ENCODE measurements around the gene CR2.
"Not testable (repeated sequence)": the region's sequence is repeated elsewhere in the genome, so short reads cannot be mapped to it uniquely, and the experiment has no call there.

DNA sequence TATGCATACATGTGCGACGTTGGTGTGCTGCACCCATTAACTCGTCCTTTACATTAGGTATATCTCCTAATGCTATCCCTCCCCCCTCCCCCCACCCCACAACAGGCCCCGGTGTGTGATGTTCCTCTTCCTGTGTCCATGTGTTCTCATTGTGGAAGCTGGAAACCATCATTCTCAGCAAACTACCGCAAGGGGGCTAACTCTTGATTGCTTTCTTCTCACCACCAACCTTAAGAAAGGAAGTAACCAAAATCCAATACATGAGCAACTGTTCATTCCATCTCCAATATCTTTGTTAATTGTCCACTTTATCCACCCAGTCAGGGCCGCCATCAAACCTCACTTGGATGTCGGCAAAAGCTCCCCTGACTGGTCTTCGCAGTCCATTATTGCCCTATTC lies 41.2 kb downstream of the CR2 start:
- TF ChIP-seq, protein P1, sequence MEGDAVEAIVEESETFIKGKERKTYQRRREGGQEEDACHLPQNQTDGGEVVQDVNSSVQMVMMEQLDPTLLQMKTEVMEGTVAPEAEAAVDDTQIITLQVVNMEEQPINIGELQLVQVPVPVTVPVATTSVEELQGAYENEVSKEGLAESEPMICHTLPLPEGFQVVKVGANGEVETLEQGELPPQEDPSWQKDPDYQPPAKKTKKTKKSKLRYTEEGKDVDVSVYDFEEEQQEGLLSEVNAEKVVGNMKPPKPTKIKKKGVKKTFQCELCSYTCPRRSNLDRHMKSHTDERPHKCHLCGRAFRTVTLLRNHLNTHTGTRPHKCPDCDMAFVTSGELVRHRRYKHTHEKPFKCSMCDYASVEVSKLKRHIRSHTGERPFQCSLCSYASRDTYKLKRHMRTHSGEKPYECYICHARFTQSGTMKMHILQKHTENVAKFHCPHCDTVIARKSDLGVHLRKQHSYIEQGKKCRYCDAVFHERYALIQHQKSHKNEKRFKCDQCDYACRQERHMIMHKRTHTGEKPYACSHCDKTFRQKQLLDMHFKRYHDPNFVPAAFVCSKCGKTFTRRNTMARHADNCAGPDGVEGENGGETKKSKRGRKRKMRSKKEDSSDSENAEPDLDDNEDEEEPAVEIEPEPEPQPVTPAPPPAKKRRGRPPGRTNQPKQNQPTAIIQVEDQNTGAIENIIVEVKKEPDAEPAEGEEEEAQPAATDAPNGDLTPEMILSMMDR (IDR thresholded peaks at IDR 0.05): not testable (repeated sequence)
- TF ChIP-seq POLR2A (IDR thresholded peaks at IDR 0.05): not testable (repeated sequence)
